BLaER1 treated with 17β-estradiol and CSF1 and Interleukin-3, amounts not matched to agents 10 nM and 100 nM (cell line): ENCODE results near the gene FOLR3.

Experiments used
- H3K27ac ChIP-seq, 11 experiments: shearing (Covaris generic); formaldehyde crosslinking; 2 replicates each; pipeline ENCODE4 v1.8.1; 2022
- H3K27me3 ChIP-seq, 11 experiments: shearing (Covaris generic); formaldehyde crosslinking; 2 replicates each; pipeline ENCODE4 v1.8.1; 2022
- H3K36me3 ChIP-seq, 11 experiments: shearing (Covaris generic); formaldehyde crosslinking; 2 replicates each; pipeline ENCODE4 v1.8.1; 2022
- H3K4me1 ChIP-seq, 10 experiments: shearing (Covaris generic); formaldehyde crosslinking; 2 replicates each; pipeline ENCODE4 v1.8.1; 2022
- H3K4me2 ChIP-seq, 11 experiments: shearing (Covaris generic); formaldehyde crosslinking; 2 replicates each; pipeline ENCODE4 v1.8.1; 2022
- H3K4me3 ChIP-seq, 10 experiments: shearing (Covaris generic); formaldehyde crosslinking; 2 replicates each; pipeline ENCODE4 v1.8.1; 2022
- H3K9ac ChIP-seq, 11 experiments: shearing (Covaris generic); formaldehyde crosslinking; 2 replicates each; pipeline ENCODE4 v1.8.1; 2022
- H3K9me3 ChIP-seq, 11 experiments: shearing (Covaris generic); formaldehyde crosslinking; replicated peaks in 1 of 11; 2 replicates each; pipeline ENCODE4 v1.8.1; 2022
- H4K20me1 ChIP-seq, 11 experiments: shearing (Covaris generic); formaldehyde crosslinking; 2 replicates each; pipeline ENCODE4 v1.8.1; 2022
- Cebpa-rat ChIP-seq, 11 experiments: shearing (Covaris generic); IDR thresholded peaks; 2 replicates each; pipeline ENCODE4 v1.8.1; 2022

The FOLR3 gene

DNA sequence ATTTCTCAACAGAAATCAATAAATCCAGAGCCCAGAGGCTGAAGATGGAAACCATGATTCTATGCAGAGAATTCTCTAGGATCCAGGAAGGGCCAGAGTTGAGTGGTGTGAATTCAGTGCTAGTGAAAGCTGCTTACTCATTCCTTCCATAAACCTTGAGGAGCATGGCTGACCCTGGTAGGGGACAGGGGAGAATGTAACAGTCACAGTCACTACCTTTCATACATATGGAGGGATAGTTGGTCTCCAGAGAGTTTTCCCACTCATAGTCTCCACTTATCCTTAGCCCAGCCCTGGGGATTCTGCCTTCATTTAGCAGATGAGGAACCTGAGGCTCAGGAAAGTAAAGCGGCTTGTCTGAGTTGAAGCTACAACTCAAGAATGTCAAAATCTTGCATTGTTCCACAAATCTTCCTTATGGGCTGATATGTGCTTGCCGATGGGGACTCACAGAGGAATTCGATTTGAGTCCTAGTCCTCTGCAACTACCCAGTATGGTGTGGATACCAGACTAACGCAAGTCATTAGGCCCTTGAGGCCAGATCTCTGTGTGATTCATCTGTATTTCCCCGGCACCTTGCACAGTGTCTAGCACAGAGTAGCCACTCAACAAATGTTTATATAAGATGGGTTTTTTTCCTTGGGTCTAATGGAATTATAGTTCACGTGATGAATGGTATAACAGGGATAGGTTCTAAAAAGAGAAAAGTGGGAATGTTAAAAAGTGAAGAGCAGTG, 19.3 kb upstream of the FOLR3 start:
- TF ChIP-seq Cebpa-rat (IDR thresholded peaks at IDR 0.05) = no peak

DNA sequence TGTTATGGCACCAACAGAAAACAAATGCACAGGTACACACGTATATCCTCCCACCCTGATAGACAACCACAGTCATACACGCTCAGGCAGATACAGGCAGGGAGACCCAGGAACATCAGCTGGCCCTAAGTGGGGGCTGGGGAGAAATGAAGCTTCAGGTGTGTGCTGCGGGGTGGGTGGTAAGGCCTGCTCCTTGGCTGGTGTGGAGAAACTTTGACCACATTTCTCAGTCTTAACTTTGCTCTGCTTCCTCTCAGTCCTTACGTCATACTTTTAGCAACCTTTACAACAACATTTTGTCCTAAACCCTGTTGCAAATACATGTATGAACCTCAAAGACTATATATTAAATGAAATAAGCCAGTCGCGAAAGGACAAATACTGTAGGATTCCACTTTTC, 16.3 kb upstream of the FOLR3 start:
- H3K4me1 ChIP-seq = no peaks in the 10 kb centered on the region
- no peak for TF ChIP-seq Cebpa-rat (IDR thresholded peaks at IDR 0.05)
- H3K4me3 ChIP-seq = no peak overlapping the region
- no peak overlapping the region for H3K4me2 ChIP-seq
- H4K20me1 ChIP-seq = no peaks in the 10 kb centered on the region
- no peak overlapping the region for H3K27ac ChIP-seq
- H3K9me3 ChIP-seq = peaks cover 5 to 13% (median 7%) of the 10 kb centered on the region in 11 experiments
- no peaks in the 10 kb centered on the region for H3K36me3 ChIP-seq
- no peaks in the 10 kb centered on the region; a peak in 1 of 22 replicates for H3K27me3 ChIP-seq
- no peak overlapping the region for H3K9ac ChIP-seq

More for the DNA sequence above, 19.3 kb upstream of the FOLR3 start:
- Histone ChIP-seq H3K27ac (no peak overlapping the region), H3K27me3 (no peaks in the 10 kb centered on the region), H3K36me3 (peaks cover 0 to under 1% (median 0%) of the 10 kb centered on the region in 11 experiments; a peak in 1 of 22 replicates), H3K4me3 (no peak overlapping the region), H3K9ac (no peak overlapping the region), H3K4me1 (peaks cover 13 to 15% (median 15%) of the 10 kb centered on the region in 10 experiments), H3K9me3 (no peaks in the 10 kb centered on the region), H4K20me1 (no peaks in the 10 kb centered on the region), H3K4me2 (no peak overlapping the region)

DNA sequence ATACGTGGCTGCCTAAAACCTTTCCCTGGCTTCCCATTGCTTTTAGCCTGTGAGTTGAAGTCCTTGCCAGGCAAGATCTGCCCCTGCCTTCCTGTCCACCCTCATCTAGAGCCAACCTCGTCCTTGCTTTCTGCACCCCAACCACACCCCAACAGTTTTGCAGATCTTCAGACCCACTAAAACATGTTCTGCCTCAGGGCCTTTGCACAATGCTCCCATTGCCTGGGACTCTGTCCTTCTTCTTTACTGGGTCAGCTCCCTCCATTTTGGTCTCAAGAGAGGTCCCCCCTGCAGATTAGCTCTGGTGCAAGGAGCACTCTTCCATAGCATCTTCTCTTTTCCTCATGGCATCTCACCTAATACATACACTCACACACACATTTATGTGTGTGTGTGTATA, 14.6 kb upstream of the FOLR3 start:
- Histone ChIP-seq H3K4me1 (no peaks in the 10 kb centered on the region), H3K36me3 (no peaks in the 10 kb centered on the region), H3K27me3 (no peaks in the 10 kb centered on the region; a peak in 1 of 22 replicates), H3K9ac (no peak overlapping the region), H4K20me1 (no peaks in the 10 kb centered on the region), H3K9me3 (peaks cover 23 to 31% (median 25%) of the 10 kb centered on the region in 11 experiments), H3K4me2 (no peak overlapping the region), H3K4me3 (no peak overlapping the region), H3K27ac (no peak overlapping the region)
- no peak for TF ChIP-seq Cebpa-rat (IDR thresholded peaks at IDR 0.05)

DNA sequence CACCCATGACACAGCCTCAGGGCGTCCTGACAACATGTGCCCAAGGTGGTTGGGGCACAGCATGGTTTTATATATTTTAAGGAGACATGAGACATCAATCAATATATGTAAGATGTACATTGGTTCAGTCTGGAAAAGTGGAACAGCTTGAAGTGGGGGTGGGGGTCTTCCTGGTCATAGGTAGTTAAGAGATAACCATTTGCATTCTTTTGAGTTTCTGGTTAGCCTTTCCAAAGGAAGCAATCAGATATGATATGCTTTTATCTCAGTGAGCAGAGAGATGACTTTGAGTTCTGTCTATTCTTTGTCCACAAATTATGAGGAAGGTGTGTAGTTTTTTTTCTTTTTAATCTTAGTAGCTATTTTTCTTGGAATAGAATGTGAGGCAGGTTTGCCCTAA, 12.9 kb upstream of the FOLR3 start:
- Histone ChIP-seq H3K27ac (no peak overlapping the region), H3K4me3 (no peak overlapping the region), H4K20me1 (no peaks in the 10 kb centered on the region), H3K4me2 (no peak overlapping the region), H3K4me1 (no peaks in the 10 kb centered on the region), H3K9ac (no peak overlapping the region), H3K36me3 (no peaks in the 10 kb centered on the region), H3K27me3 (no peaks in the 10 kb centered on the region; a peak in 1 of 22 replicates), H3K9me3 (peaks cover 39 to 47% (median 41%) of the 10 kb centered on the region in 11 experiments)
- TF ChIP-seq Cebpa-rat (IDR thresholded peaks at IDR 0.05) = no peak

DNA sequence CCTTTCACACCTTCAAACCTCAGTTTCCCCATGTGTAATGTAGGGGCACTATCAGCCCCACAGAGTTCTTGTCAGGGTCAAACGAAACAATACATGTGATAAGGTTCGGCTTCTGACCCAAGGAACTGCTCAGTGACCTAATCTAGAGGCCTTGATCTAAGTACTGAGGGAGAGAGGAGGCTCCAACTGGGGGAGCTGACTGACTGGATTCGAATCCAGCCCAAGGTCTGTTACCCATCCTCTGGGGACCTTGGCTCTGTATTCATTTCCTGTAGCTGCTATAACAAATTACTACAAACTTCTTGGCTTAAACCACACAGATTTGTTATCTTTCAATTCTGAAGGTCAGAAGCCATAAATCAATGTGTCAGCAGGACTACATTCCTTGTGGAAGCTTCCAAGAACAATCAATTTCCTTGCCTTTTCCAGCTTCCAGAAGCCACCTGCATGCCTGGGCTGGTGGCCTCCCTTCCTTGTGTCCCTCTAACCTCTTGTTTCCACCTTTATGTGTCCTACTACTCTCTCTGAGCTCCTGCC, 12.3 kb upstream of the FOLR3 start:
- Histone ChIP-seq H3K36me3 (no peaks in the 10 kb centered on the region), H3K4me1 (no peaks in the 10 kb centered on the region), H3K27me3 (no peaks in the 10 kb centered on the region; a peak in 1 of 22 replicates), H3K9me3 (peaks cover 45 to 53% (median 47%) of the 10 kb centered on the region in 11 experiments), H3K4me2 (no peak overlapping the region), H3K4me3 (no peak overlapping the region), H3K27ac (no peak overlapping the region), H4K20me1 (no peaks in the 10 kb centered on the region), H3K9ac (no peak overlapping the region)
- TF ChIP-seq Cebpa-rat (IDR thresholded peaks at IDR 0.05) = no peak

DNA sequence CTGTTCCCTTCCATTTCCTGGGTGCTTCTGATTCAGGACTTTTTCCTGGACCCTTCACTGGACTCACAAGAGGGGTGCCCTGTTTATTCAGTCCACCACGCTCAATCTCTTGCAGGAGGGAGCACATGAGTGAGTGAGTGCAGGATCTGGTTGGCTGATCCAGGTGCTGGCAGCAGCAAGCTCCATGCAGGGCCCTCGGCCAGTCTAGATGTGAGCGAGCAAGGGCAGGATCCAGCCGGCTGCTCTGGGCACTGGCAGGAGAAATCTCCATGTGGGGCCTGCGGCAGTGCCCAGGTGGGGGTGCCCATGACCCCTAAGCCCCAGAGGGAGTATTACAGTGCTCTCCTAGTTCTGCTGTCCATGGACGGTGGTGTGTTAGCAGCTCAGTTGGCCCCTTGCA, 11.5 kb upstream of the FOLR3 start:
- Histone ChIP-seq H4K20me1 (no peaks in the 10 kb centered on the region), H3K4me3 (no peak overlapping the region), H3K27ac (no peak overlapping the region), H3K36me3 (no peaks in the 10 kb centered on the region), H3K4me2 (no peak overlapping the region), H3K4me1 (no peaks in the 10 kb centered on the region), H3K9me3 (peaks cover 54 to 62% (median 56%) of the 10 kb centered on the region in 11 experiments), H3K27me3 (no peaks in the 10 kb centered on the region; a peak in 1 of 22 replicates), H3K9ac (no peak overlapping the region)
- no peak for TF ChIP-seq Cebpa-rat (IDR thresholded peaks at IDR 0.05)

DNA sequence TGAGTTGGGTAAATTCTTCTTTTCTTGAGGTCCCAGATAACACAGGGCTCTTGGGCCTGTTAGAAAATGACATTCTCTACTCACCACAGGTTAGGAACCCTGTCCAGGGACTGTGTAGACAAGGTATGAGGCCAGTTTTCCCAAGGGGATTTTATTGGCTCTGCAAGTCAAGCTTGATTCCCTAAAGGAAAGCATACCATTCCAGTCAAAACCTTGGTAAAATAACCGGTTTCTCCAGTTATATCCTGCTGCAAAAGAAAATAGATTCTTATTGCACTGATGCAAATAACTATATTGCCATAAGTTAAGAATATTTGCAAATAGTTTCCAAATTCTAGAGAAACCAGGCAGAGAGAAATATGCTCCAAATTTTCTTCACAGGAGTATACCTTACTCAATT, 9.6 kb upstream of the FOLR3 start:
- Histone ChIP-seq H3K9ac (no peak overlapping the region), H3K4me2 (no peak overlapping the region), H3K9me3 (peaks cover 61 to 77% (median 67%) of the 10 kb centered on the region in 11 experiments), H3K27me3 (no peaks in the 10 kb centered on the region; a peak in 1 of 22 replicates), H3K27ac (no peak overlapping the region), H3K36me3 (no peaks in the 10 kb centered on the region), H4K20me1 (no peaks in the 10 kb centered on the region), H3K4me3 (no peak overlapping the region), H3K4me1 (no peaks in the 10 kb centered on the region)
- TF ChIP-seq Cebpa-rat (IDR thresholded peaks at IDR 0.05) = no peak

DNA sequence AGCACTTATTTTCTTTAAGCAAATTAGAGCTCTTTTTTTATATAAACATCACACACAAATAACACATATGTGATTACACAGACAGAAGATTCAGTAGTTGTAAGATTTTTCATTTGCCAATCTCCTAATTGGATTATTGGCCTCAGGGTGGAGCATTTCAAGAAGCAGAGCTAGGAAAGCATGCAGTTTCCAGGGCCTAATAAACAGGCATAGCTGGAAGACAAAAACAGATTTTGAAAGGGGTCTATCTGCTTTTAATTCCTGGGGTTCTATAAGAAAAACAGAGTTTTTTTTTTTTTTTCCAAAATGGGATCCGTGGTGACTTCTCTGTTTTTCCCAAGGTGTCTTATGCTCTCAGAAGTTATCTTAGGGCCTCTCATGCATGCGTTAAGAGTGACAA, 7.6 kb upstream of the FOLR3 start:
- Histone ChIP-seq H3K9ac (no peak overlapping the region), H3K4me2 (no peak overlapping the region), H4K20me1 (no peaks in the 10 kb centered on the region), H3K4me3 (no peak overlapping the region; a peak in 1 of 20 replicates), H3K36me3 (no peaks in the 10 kb centered on the region), H3K27me3 (no peaks in the 10 kb centered on the region), H3K27ac (no peak overlapping the region), H3K9me3 (peaks cover 61 to 79% (median 67%) of the 10 kb centered on the region in 11 experiments), H3K4me1 (peaks cover 0 to 14% (median under 1%) of the 10 kb centered on the region in 10 experiments; a peak in 10 of 20 replicates)
- no peak for TF ChIP-seq Cebpa-rat (IDR thresholded peaks at IDR 0.05)

DNA sequence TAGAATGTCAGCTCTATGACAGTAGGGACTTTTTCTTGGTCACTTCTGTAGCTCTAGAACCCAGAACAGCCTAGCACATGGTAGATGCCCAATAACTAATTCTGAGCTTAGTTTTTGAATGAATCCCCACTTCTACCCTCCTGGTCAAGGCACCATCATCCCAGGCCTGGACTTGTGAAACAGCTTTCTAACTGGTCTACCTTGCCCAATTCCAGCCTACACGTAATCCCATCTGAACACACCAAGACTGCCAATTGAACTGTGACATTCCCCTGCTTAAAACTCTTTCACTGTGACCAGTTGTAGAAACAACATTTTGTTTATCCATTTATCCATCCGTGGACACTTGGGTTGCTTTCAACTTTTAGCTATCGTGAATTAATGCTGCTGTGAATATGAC, 6.1 kb upstream of the FOLR3 start:
- no peak overlapping the region for H3K4me3 ChIP-seq
- H4K20me1 ChIP-seq = no peaks in the 10 kb centered on the region
- no peak overlapping the region for H3K27ac ChIP-seq
- peaks cover 53 to 66% (median 59%) of the 10 kb centered on the region in 11 experiments for H3K9me3 ChIP-seq
- peaks cover 0 to 27% (median 3%) of the 10 kb centered on the region in 10 experiments; a peak in 10 of 20 replicates for H3K4me1 ChIP-seq
- no peaks in the 10 kb centered on the region for H3K27me3 ChIP-seq
- H3K9ac ChIP-seq = no peak overlapping the region
- H3K4me2 ChIP-seq = no peak overlapping the region
- no peaks in the 10 kb centered on the region for H3K36me3 ChIP-seq
- TF ChIP-seq Cebpa-rat (IDR thresholded peaks at IDR 0.05) = no peak
